Keratinocyte (primary cell): Measurements from ENCODE around the gene FRAS1. TPM values are rescaled to one million over a fixed set of nuclear protein-coding genes. Genes with fewer than 3 reads are reported as not detected.

Experiments used
- DNase-seq: peaks from one replicate; pipeline ENCODE4 v3.0.0-alpha.2; 2011; ENCODE audit warnings: low read depth, missing footprints, low spot score
- FAIRE-seq: peaks from 2 replicates; lab custom pipeline; 2011; peaks lifted over from hg19 to GRCh38; lab: Jason Lieb, UNC
- H2AFZ ChIP-seq: 2 replicates; pipeline ENCODE4 v1.6.0; 2012; ENCODE audit warnings: low read length, control low read depth, inconsistent platforms; ENCODE audit not compliant: control insufficient read depth
- H3K27ac ChIP-seq: 2 replicates; pipeline ENCODE4 v1.5.1; 2011; ENCODE audit warnings: low read length; ENCODE audit not compliant: control insufficient read depth, insufficient read depth
- H3K27me3 ChIP-seq: 3 replicates; pipeline ENCODE4 v1.6.0; 2011; ENCODE audit warnings: low read length; ENCODE audit not compliant: control insufficient read depth, insufficient read depth; ENCODE audit errors: extremely low read depth
- H3K36me3 ChIP-seq, 2 experiments: 2 replicates in 1 of 2; 3 replicates in 1 of 2; pipeline ENCODE4 v1.5.1; 2011; ENCODE audit warnings: low read length in 2 of 2, mild to moderate bottlenecking in 1 of 2; ENCODE audit not compliant: control insufficient read depth in 2 of 2, insufficient read depth in 2 of 2; ENCODE audit errors: extremely low read depth in 1 of 2
- H3K4me1 ChIP-seq: 3 replicates; pipeline ENCODE4 v1.5.1; 2011; ENCODE audit warnings: low read length; ENCODE audit not compliant: control insufficient read depth, insufficient read depth; ENCODE audit errors: extremely low read depth
- H3K4me2 ChIP-seq: 3 replicates; pipeline ENCODE4 v1.6.0; 2011; ENCODE audit warnings: low read depth, low read length; ENCODE audit not compliant: control insufficient read depth, insufficient read depth; ENCODE audit errors: extremely low read depth
- H3K4me3 ChIP-seq, 3 experiments: fragments of 200-600 bp in 1 of 3; sonication (generic) in 1 of 3; 2 replicates in 2 of 3; 3 replicates in 1 of 3; pipeline ENCODE4 v1.5.1; 2011 to 2016; ENCODE audit warnings: low read length in 3 of 3, mild to moderate bottlenecking in 3 of 3, control low read depth in 2 of 3, inconsistent platforms in 1 of 3, low read depth in 1 of 3, mixed read lengths in 1 of 3, mixed run types in 1 of 3, moderate library complexity in 1 of 3; ENCODE audit not compliant: control insufficient read depth in 2 of 3, insufficient read depth in 2 of 3; ENCODE audit errors: extremely low read depth in 1 of 3
- H3K79me2 ChIP-seq: 2 replicates; pipeline ENCODE4 v1.6.0; 2012; ENCODE audit warnings: low read length; ENCODE audit not compliant: control insufficient read depth, insufficient read depth
- H3K9ac ChIP-seq: 3 replicates; pipeline ENCODE4 v1.6.0; 2011; ENCODE audit warnings: low read length; ENCODE audit not compliant: control insufficient read depth, insufficient read depth; ENCODE audit errors: extremely low read depth
- H3K9me1 ChIP-seq: 3 replicates; pipeline ENCODE4 v1.6.0; 2011; ENCODE audit warnings: low read length; ENCODE audit not compliant: control insufficient read depth, insufficient read depth; ENCODE audit errors: extremely low read depth
- H3K9me3 ChIP-seq: 2 replicates; pipeline ENCODE4 v1.5.1; 2012; ENCODE audit warnings: low read depth, low read length; ENCODE audit not compliant: control insufficient read depth
- H4K20me1 ChIP-seq: 3 replicates; pipeline ENCODE4 v1.6.0; 2011; ENCODE audit warnings: low read length; ENCODE audit not compliant: control insufficient read depth, insufficient read depth; ENCODE audit errors: extremely low read depth
- CTCF ChIP-seq, 3 experiments: IDR thresholded peaks in 1 of 3; conservative IDR thresholded peaks in 1 of 3; optimal IDR thresholded peaks in 1 of 3; 2 replicates in 2 of 3; 3 replicates in 1 of 3; pipeline versions ENCODE3 to v1.5.1; 2011; ENCODE audit warnings: low read length in 3 of 3, mild to moderate bottlenecking in 3 of 3, moderate library complexity in 2 of 3, control low read depth in 1 of 3, inconsistent platforms in 1 of 3; ENCODE audit not compliant: insufficient read depth in 2 of 3; ENCODE audit errors: extremely low read depth in 1 of 3
- EZH2 ChIP-seq: IDR thresholded peaks from one replicate; pipeline ENCODE4 v1.6.1; 2012; ENCODE audit warnings: inconsistent platforms, mild to moderate bottlenecking, low read length, moderate library complexity
- dilution Hi-C: fragments of 300-500 bp; cut with MboI; formaldehyde crosslinking; loops from one replicate; pipeline ENCODE4 v1.7.0; 2020; ENCODE audit warnings: low sequenced_read_pairs; ENCODE audit not compliant: extremely low pct_ligation_motif_present
- polyA plus RNA-seq, 5 experiments: library from polyadenylated mRNA; depleted of rRNA in 3 of 5; stranded (reverse) in 3 of 5; stranded (forward) in 1 of 5; unstranded in 1 of 5; fragments of >200 nt; gene quantifications; 1 replicate in 1 of 5; 2 replicates in 3 of 5; 3 replicates in 1 of 5; pipeline versions ENCODE4 v1.2.1 to v1.2.3, GENCODE V29; 2011 to 2012; ENCODE audit warnings: missing spikeins in 2 of 5, low read depth in 1 of 5, low replicate concordance in 1 of 5

The FRAS1 gene
- polyA plus RNA-seq, 1 donor (not counting 4 experiments of a cell fraction or from before 2014, with no cell fraction given) = 3.5 TPM

GRCh38 chr4:78446619-78447018 lies 389.5 kb downstream of the FRAS1 start:
- H3K79me2 ChIP-seq = no peaks in the 10 kb centered on the region
- no peaks in the 10 kb centered on the region for H3K9me1 ChIP-seq
- no peak overlapping the region for H3K4me2 ChIP-seq
- H3K4me1 ChIP-seq = no peaks in the 10 kb centered on the region
- H3K4me3 ChIP-seq = no peak overlapping the region
- no peak overlapping the region for H3K9ac ChIP-seq
- H3K27me3 ChIP-seq = no peaks in the 10 kb centered on the region
- no peak overlapping the region for H2AFZ ChIP-seq
- dilution Hi-C loops = no loop called here
- DNase-seq = no peak
- no peaks in the 10 kb centered on the region for H4K20me1 ChIP-seq
- no peaks in the 10 kb centered on the region for H3K9me3 ChIP-seq
- H3K27ac ChIP-seq = no peak overlapping the region
- no peaks in the 10 kb centered on the region for H3K36me3 ChIP-seq
- TF ChIP-seq CTCF (optimal IDR thresholded peaks at IDR 0.05 in 1 of 3, IDR thresholded peaks at IDR 0.05 in 1 of 3, conservative IDR thresholded peaks at IDR 0.05 in 1 of 3; ENCODE audit: extremely low read depth in 1 of 3, insufficient read depth in 2 of 3, low read length in 3 of 3) = no peak
- TF ChIP-seq EZH2 = no peak
- no peak for FAIRE-seq

- no peak for TF ChIP-seq CTCF (optimal IDR thresholded peaks at IDR 0.05 in 1 of 3, IDR thresholded peaks at IDR 0.05 in 1 of 3, conservative IDR thresholded peaks at IDR 0.05 in 1 of 3; ENCODE audit: extremely low read depth in 1 of 3, insufficient read depth in 2 of 3, low read length in 3 of 3)
- no peak for TF ChIP-seq EZH2
- H3K36me3 ChIP-seq = peaks cover 0 to 2% of the 10 kb centered on the region in 2 experiments
- no peak overlapping the region for H3K4me3 ChIP-seq
- no peaks in the 10 kb centered on the region for H4K20me1 ChIP-seq
- dilution Hi-C loops = no loop called here
- no peaks in the 10 kb centered on the region for H3K79me2 ChIP-seq
- no peak for DNase-seq
- no peak overlapping the region for H3K4me2 ChIP-seq
- FAIRE-seq = no peak
- no peaks in the 10 kb centered on the region for H3K9me3 ChIP-seq
- no peak overlapping the region for H2AFZ ChIP-seq
- no peaks in the 10 kb centered on the region for H3K27me3 ChIP-seq
- no peaks in the 10 kb centered on the region for H3K4me1 ChIP-seq
- H3K9ac ChIP-seq = no peak overlapping the region
- H3K27ac ChIP-seq = no peak overlapping the region
- no peaks in the 10 kb centered on the region for H3K9me1 ChIP-seq
Measured at GRCh38 chr4:78451407-78451806, 394.3 kb downstream of the FRAS1 start.
